Measurements from ENCODE around the gene CYP4A22.
"Not testable (repeated sequence)": the region's sequence is repeated elsewhere in the genome, so short reads cannot be mapped to it uniquely, and the experiment has no call there.

The CYP4A22 gene, protein sequence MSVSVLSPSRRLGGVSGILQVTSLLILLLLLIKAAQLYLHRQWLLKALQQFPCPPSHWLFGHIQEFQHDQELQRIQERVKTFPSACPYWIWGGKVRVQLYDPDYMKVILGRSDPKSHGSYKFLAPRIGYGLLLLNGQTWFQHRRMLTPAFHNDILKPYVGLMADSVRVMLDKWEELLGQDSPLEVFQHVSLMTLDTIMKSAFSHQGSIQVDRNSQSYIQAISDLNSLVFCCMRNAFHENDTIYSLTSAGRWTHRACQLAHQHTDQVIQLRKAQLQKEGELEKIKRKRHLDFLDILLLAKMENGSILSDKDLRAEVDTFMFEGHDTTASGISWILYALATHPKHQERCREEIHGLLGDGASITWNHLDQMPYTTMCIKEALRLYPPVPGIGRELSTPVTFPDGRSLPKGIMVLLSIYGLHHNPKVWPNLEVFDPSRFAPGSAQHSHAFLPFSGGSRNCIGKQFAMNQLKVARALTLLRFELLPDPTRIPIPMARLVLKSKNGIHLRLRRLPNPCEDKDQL

DNA sequence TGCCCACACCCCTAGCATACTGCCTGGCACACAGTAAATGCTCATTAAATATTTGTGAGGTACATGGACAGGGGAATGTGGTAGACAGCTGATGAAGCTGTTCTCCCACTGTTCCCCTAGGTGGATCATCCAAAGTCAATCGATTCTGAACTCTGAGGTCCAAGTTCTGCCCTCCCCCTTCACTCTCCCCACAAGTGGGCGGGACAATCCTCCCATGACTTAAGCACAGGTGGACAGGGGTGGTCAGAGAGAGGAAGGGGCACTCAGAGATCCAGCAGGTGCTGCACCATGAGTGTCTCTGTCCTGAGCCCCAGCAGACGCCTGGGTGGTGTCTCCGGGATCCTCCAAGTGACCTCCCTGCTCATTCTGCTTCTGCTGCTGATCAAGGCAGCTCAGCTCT is at the start of gene CYP4A22:
CYP4A22 (plus strand) TSS at position 244 of the 400 bp plus-strand sequence; CDS start at position 289, 45 bp downstream.
- TF ChIP-seq MYC (IDR thresholded peaks at IDR 0.05; ENCODE audit: low read depth, low read length) (no peak), POLR2A (IDR thresholded peaks at IDR 0.05; ENCODE audit: extremely low read depth, insufficient read length) (no peak)
- TF ChIP-seq, protein P1, sequence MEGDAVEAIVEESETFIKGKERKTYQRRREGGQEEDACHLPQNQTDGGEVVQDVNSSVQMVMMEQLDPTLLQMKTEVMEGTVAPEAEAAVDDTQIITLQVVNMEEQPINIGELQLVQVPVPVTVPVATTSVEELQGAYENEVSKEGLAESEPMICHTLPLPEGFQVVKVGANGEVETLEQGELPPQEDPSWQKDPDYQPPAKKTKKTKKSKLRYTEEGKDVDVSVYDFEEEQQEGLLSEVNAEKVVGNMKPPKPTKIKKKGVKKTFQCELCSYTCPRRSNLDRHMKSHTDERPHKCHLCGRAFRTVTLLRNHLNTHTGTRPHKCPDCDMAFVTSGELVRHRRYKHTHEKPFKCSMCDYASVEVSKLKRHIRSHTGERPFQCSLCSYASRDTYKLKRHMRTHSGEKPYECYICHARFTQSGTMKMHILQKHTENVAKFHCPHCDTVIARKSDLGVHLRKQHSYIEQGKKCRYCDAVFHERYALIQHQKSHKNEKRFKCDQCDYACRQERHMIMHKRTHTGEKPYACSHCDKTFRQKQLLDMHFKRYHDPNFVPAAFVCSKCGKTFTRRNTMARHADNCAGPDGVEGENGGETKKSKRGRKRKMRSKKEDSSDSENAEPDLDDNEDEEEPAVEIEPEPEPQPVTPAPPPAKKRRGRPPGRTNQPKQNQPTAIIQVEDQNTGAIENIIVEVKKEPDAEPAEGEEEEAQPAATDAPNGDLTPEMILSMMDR (IDR thresholded peaks at IDR 0.05; ENCODE audit: low read depth, low read length) = no peak
- TF ChIP-seq, protein P2, sequence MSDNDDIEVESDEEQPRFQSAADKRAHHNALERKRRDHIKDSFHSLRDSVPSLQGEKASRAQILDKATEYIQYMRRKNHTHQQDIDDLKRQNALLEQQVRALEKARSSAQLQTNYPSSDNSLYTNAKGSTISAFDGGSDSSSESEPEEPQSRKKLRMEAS (IDR thresholded peaks at IDR 0.05; ENCODE audit: low read depth, low read length) = no peak

DNA sequence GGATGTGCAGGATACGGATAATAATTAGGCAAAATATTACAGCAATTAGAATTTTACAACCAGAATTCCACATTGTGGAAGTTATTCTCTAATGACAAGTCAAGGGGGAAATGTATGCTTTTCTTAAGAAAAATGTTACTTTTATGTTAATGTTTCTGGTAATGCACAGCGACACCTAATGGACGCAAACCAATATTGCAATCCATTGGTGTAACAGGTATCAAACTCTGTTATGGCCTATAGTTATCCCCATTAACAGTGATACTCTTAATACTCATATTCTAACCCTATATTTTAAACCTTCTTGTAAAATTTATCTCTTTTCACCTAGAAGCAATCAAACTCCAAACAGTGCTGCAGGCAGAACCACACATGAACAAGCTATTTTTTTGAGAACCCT is 47.9 kb upstream of the CYP4A22 start:
- TF ChIP-seq, protein P1 (IDR thresholded peaks at IDR 0.05; ENCODE audit: low read depth, low read length) = peak; percentile 25
- DNase-seq (ENCODE audit: low read depth) = peak; percentile 39
- not testable (repeated sequence) for H3K4me3 ChIP-seq (ENCODE audit: low read depth, low read length)

More for the DNA sequence above, at the start of gene CYP4A22:
- no peak within 1 kb of the TSS for H3K4me3 ChIP-seq (ENCODE audit: low read depth, low read length)
- DNase-seq (ENCODE audit: low read depth) = no peak

DNA sequence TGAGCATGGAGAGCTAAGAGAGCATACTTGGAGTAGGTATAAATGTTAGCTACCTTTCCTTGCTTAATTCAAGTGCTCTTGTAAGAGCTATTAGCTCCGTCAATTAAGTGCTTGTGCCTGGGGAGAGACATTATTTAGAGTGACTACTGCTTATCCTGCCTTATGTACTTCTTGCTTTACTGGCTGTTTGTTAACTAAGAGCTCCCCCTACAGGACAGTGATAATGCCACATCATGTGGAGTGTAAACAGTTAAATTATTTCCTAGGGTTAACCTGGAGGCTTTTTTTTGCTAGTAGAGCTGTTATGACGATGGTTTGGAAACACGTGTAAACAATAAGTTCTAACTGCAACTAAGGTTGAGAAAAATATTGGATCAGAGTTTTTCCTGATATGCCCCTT is 45.8 kb upstream of the CYP4A22 start:
- not testable (repeated sequence) for DNase-seq (ENCODE audit: low read depth); H3K4me3 ChIP-seq (ENCODE audit: low read depth, low read length)

DNA sequence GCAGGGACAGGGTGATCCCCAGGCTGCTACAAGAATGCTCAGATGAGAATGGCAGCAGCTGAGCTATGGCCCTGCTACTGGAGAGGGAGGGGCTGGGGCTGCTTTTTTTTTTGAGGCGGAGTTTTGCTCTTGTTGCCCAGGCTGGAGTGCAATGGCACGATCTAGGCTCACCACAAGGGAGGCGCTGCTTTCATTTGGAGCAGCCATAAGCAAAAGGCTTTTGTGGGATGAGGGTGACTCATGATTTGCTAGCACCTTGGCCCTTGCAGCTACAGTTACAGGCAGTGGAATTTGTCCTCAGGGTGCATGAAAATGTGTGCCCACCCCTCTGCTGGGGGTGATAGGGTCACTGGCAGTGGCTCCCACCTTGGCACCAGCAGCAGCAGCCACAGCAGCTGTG is 32.4 kb upstream of the CYP4A22 start:
- TF ChIP-seq POLR2A (IDR thresholded peaks at IDR 0.05; ENCODE audit: extremely low read depth, insufficient read length) (no peak), MYC (IDR thresholded peaks at IDR 0.05; ENCODE audit: low read depth, low read length) (no peak)
- TF ChIP-seq, protein P1 (IDR thresholded peaks at IDR 0.05; ENCODE audit: low read depth, low read length) = no peak
- TF ChIP-seq, protein P2 (IDR thresholded peaks at IDR 0.05; ENCODE audit: low read depth, low read length) = no peak
- H3K4me3 ChIP-seq (ENCODE audit: low read depth, low read length) = no peak overlapping the region
- DNase-seq (ENCODE audit: low read depth) = no peak

DNA sequence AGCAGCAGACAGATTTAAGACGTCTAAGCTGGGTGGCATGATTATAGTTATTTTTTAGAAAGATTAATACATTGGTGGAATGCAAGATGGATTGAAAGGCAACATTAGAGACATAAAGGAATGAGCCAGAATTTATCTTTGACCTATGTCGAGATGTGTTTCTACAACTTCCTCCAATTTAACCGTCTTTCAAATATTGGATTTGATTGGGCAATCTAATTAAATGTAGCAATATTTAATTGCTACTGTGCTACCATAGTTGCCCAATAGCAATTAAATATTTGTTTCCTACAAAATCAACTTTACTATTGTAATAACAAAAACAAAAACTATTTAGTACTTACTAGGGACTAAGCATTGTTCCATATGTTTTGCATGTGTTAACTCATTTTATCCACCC is 30.4 kb upstream of the CYP4A22 start:
- TF ChIP-seq, protein P2 (IDR thresholded peaks at IDR 0.05; ENCODE audit: low read depth, low read length) = no peak
- no peak for DNase-seq (ENCODE audit: low read depth)
- no peak overlapping the region for H3K4me3 ChIP-seq (ENCODE audit: low read depth, low read length)

DNA sequence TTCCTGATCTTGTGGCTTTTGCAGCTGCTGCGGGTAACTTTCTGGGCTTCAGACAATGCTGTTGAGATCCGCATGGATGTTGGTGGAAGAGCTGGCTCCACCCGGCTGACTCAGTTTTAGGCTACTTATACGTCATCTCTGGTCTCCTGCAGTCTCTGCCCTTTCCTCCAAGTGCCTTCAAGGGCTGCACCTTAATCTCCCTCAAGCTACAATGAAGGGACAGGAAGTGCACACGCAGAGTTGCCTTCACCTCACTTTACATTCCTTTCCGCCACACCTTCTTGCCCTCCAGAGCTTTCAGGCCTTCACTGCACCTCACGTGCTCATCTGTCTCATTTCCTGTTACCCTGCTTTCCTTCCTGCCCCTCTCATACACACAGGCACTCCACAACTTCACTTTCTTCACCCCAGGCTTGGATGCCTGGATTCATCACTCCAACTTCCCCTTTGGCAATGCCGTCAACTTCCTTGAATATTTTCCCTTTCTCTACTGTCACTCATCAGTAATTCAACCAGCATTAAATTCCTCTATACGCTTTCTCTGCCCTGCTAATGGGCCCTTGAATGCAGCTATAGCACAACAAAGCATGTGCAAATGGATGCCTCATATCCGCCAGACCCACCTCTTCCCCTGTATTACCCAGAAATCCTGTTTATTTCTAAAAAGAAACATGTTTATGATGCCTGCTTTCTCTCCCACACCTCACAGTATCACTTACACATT is 29.2 kb upstream of the CYP4A22 start:
- DNase-seq (ENCODE audit: low read depth) = not testable (repeated sequence)

DNA sequence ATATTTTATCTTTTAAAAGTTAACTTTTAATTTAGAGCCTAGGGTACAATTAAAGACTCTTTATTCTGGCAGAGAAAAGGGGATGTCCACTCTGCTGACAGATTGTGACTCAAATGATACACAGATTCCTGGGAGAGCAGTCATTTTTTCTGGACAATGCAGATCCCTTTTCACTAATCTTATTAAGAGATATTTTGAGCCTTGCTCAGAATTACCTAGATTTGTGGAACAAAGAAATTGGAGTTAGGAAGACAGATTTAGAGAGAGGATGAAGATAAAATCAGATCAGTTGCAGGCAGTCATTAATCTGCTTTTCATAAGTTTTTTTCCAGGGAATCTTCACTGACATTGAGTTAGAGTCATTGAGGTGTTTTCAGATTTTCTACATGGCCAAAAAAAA is 27.8 kb upstream of the CYP4A22 start:
- DNase-seq (ENCODE audit: low read depth); H3K4me3 ChIP-seq (ENCODE audit: low read depth, low read length): not testable (repeated sequence)

More for the DNA sequence above, 29.2 kb upstream of the CYP4A22 start:
- H3K4me3 ChIP-seq (ENCODE audit: low read depth, low read length) = not testable (repeated sequence)

DNA sequence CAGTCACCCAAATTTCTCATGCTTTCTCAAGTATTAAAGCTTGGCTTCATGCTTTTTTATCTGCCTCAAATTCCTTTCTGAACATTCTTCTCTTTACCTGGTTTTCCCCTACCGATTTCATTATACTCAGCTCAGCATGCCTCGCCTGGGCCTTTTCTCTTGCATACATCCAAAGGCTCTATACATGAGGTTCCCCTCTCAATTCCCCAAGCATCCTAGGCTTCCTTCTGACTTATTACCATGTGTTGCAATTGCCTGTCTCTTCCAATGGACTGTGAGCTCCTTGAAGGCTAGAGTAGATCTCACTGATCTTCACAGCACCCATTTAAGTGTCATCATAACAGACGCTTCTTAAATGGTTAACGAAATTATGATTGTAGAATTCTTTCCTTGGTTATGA is 24.1 kb upstream of the CYP4A22 start:
- no peak overlapping the region for H3K4me3 ChIP-seq (ENCODE audit: low read depth, low read length)
- TF ChIP-seq, protein P2 (IDR thresholded peaks at IDR 0.05; ENCODE audit: low read depth, low read length) = no peak
- no peak for TF ChIP-seq POLR2A (IDR thresholded peaks at IDR 0.05; ENCODE audit: extremely low read depth, insufficient read length)
- no peak for TF ChIP-seq MYC (IDR thresholded peaks at IDR 0.05; ENCODE audit: low read depth, low read length)
- TF ChIP-seq, protein P1 (IDR thresholded peaks at IDR 0.05; ENCODE audit: low read depth, low read length) = no peak
- no peak for DNase-seq (ENCODE audit: low read depth)

DNA sequence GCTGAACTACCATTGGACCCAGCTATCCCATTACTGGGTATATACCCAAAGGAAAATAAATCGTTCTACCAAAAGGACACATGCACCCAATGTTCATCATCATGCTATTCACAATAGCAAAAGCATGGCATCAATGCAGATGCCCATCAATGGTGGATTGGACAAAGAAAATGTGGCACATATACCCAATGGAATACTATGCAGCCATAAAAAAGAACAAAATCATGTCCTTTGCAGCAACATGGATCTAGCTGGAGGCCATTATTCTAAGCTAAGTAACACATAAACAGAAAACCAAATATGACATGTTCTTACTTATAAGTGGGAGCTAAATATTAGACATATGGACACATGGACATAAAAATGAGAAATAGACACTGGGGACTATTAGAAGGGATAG is 16.2 kb upstream of the CYP4A22 start:
- H3K4me3 ChIP-seq (ENCODE audit: low read depth, low read length); DNase-seq (ENCODE audit: low read depth): not testable (repeated sequence)

DNA sequence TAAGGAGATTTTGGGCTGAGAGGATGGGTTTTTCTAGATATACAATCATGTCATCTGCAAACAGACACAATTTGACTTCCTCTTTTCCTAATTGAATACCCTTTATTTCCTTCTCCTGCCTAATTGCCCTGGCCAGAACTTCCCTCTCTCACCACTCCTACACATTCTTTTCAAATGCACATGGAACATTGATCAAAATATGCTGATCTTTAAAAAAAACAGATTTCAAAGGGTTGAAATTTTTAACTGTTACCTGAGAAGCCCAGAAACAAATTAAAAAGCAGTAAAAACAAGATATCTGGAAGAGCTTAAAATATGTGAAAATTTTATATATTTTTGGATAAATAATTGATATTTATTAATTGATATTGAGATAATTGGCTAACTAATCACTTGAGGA is 12.4 kb upstream of the CYP4A22 start:
- DNase-seq (ENCODE audit: low read depth); H3K4me3 ChIP-seq (ENCODE audit: low read depth, low read length): not testable (repeated sequence)

DNA sequence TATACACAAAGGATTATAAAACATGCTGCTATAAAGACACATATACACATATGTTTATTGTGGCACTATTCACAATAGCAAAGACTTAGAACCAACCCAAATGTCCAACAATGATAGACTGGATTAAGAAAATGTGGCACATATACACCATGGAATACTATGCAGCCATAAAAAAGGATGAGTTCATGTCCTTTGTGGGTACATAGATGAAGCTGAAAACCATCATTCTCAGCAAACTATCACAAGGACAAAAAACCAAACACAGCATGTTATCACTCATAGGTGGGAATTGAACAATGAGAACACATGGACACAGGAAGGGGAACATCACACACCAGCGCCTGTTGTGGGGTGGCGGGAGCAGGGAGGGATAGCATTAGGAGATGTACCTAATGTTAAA is 10.2 kb upstream of the CYP4A22 start:
- not testable (repeated sequence) for DNase-seq (ENCODE audit: low read depth); H3K4me3 ChIP-seq (ENCODE audit: low read depth, low read length)
